Motor neuron (in vitro differentiated cells): ENCODE results near the gene SLC36A3. TPM values are rescaled to one million over a fixed set of nuclear protein-coding genes. Genes with fewer than 3 reads are reported as not detected.
"Not testable (repeated sequence)": the region's sequence is repeated elsewhere in the genome, so short reads cannot be mapped to it uniquely, and the experiment has no call there.

Experiments used
- ATAC-seq, 8 experiments: fragments of 200-7000 bp; cut with Tn5 transposase; replicated peaks in 6 of 8; 2 replicates each; pipeline ENCODE4 v1.8.0; 2021; ENCODE audit warnings: mild to moderate bottlenecking in 8 of 8, moderate library complexity in 8 of 8
- H3K27ac ChIP-seq, 2 donors: fragments of 250-450 bp; sonication (Bioruptor Pico); 2 replicates each; pipeline ENCODE4 v1.9.0; 2021; ENCODE audit warnings: antibody characterized with exemption in 2 of 2, mild to moderate bottlenecking in 2 of 2, moderate library complexity in 1 of 2
- H3K4me1 ChIP-seq, 2 donors: fragments of 250-450 bp; sonication (Bioruptor Pico); replicated peaks in 1 of 2; 2 replicates each; pipeline ENCODE4 v1.6.1; 2021; ENCODE audit warnings: antibody characterized with exemption in 2 of 2, mild to moderate bottlenecking in 2 of 2, moderate library complexity in 1 of 2
- H3K4me3 ChIP-seq, 5 donors: fragments of 250-450 bp; sonication (Bioruptor Pico); 2 replicates each; pipeline ENCODE4 v1.9.0; 2021; ENCODE audit warnings: antibody characterized with exemption in 5 of 5, mild to moderate bottlenecking in 5 of 5, moderate library complexity in 4 of 5
- WGBS, 10 experiments: fragments of 450-650 bp; shearing (Covaris generic); methylation state at CpG; one replicate each; pipeline ENCODE4 v1.0.0; 2022; 5-methylcytosine and 5-hydroxymethylcytosine counted together
- in situ Hi-C, 9 experiments: fragments of 400-800 bp; cut with MboI; loops; one replicate each; pipeline ENCODE4 v1.15.0; 2021; ENCODE audit warnings: low sequenced_read_pairs in 9 of 9, low pct_unique_long_range_greater_than_20kb in 2 of 9; ENCODE audit not compliant: unreplicated experiment in 9 of 9
- total RNA-seq, 8 experiments: library from RNA; unstranded; fragments of 300-600 nt; gene quantifications; 2 replicates each; pipeline versions ENCODE4 v1.2.3 to v1.2.4, GENCODE V29; 2022

Gene SLC36A3
- total RNA-seq, 8 experiments from 2014 or later = 0.05 to 0.40 (median 0.17) TPM; not detected in 2

DNA sequence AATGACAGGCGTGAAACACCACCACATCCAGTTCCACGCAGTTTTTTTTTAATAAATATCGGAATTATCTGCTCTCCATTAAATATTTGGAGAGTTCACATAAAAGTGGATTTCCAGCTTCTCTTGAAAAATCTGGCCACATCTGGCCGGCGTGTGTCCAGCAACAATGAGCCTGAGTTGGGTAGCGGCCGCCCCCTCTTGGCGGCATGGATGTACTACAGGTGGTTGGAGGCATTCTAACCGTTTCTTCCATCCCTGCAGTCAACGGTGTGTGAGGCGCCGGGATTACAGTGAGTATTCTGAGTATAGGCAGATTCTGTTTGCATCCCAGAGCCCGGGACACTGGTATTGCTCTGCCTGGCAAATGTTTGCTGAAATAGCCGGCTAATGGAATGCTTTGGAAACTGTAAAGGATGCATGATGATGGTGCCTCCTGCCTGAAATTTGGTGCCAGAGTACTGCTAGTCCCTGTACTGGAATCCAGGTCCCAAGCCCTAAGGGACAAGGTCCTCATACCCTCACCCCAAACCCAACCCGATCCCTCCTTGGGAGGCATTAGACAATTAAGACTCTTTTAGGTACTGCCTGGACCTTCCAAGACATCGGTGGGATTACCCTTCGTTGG lies 64.2 kb downstream of the SLC36A3 start:
- no peak overlapping the region for H3K27ac ChIP-seq
- WGBS, 10 experiments = 40 to 83% (median 49%) methylated on average over 2 to 15 of the region's 17 CpGs; no CpG with 5 or more reads in 2 of the 10 experiments
- in situ Hi-C loops = no loop called here

DNA sequence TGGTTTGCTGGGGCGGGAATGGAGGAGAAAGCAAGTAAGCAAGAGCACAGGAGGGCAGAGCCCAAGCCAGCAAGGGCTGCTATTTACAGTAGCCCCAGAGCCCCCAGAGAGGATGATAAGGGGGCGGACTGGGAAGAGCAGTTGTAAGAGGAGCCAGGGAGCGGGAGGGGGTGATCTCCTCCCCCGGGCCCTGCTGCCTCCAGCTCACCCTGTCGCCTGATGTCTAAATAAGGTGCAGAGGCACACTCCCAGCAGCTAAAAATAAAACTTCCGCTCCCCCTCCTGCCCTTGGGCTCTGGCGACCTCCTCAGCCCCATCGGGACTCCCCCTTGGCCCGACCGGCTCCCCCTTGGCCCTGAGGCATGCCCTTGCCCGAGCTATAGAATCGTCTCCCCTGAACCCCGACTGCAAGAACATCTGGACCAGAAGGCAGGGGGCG lies 65.2 kb downstream of the SLC36A3 start:
- Histone ChIP-seq H3K27ac (no peak overlapping the region), H3K4me3 (no peak overlapping the region), H3K4me1 (peaks cover 0 to 4% of the 10 kb centered on the region in 2 donors)
- in situ Hi-C loops = no loop called here
- WGBS, 10 experiments = 20 to 80% (median 68%) methylated on average over 1 to 7 of the region's 14 CpGs; no CpG with 5 or more reads in 4 of the 10 experiments
- no peak for ATAC-seq

More for the DNA sequence above, 64.2 kb downstream of the SLC36A3 start:
- peaks cover 0 to 4% of the 10 kb centered on the region in 2 donors for H3K4me1 ChIP-seq
- peak; percentile 45 to 88 (median 72) for ATAC-seq
- no peak overlapping the region for H3K4me3 ChIP-seq

DNA sequence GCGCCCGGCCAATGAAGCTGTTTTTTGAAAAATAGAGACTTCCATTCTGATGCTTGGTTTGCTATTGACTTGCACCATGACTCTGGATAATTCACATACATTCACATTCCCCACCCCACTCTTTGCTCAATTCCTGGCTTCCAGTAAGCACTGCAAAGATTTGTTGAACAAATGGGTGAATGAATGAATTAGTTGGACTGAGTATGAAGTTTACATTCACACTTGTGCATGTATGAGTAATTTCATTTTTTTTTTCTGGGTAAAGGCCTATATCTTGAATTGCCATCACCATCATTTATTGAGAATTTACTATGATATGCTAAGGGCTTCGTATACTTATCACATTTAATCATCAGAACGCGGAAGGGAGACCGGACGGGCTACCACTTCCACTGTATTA lies 65.9 kb downstream of the SLC36A3 start:
- no peak overlapping the region for H3K27ac ChIP-seq
- ATAC-seq = no peak
- in situ Hi-C loops = no loop called here
- H3K4me3 ChIP-seq = no peak overlapping the region
- 65 to 100% (median 88%) methylated on average over 1 to 7 of the region's 7 CpGs; no CpG with 5 or more reads in 2 of the 10 experiments for WGBS, 10 experiments
- peaks cover 0 to 4% of the 10 kb centered on the region in 2 donors for H3K4me1 ChIP-seq

GRCh38 chr5:151236888-151237287 lies 66.7 kb downstream of the SLC36A3 start:
- no peak overlapping the region for H3K27ac ChIP-seq
- 44 to 100% (median 96%) methylated on average over 1 of the region's 1 CpG; no CpG with 5 or more reads in 2 of the 10 experiments for WGBS, 10 experiments
- no peak overlapping the region for H3K4me3 ChIP-seq
- H3K4me1 ChIP-seq = peaks cover 0 to 4% of the 10 kb centered on the region in 2 donors
- in situ Hi-C loops = no loop called here
- no peak for ATAC-seq

DNA sequence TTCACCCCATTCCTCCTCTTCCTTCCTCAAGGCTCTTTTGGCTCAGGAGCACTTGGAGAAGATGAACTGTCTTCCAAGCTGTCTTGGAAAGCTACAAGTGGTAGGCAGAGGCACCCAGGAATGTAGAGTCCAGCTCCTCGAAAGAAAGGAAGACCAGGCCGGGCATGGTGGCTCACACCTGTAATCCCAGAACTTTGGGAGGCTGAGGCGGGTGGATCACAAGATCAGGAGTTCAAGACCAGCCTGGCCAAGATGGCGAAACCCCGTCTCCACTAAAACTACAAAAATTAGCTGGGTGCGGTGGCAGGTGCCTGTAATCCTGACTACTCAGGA lies 68.4 kb downstream of the SLC36A3 start:
- H3K27ac ChIP-seq, ATAC-seq, H3K4me3 ChIP-seq, in situ Hi-C loops, H3K4me1 ChIP-seq: not testable (repeated sequence)
- WGBS, 10 experiments = 84 to 100% (median 100%) methylated on average over 1 to 3 of the region's 6 CpGs; no CpG with 5 or more reads in 7 of the 10 experiments

DNA sequence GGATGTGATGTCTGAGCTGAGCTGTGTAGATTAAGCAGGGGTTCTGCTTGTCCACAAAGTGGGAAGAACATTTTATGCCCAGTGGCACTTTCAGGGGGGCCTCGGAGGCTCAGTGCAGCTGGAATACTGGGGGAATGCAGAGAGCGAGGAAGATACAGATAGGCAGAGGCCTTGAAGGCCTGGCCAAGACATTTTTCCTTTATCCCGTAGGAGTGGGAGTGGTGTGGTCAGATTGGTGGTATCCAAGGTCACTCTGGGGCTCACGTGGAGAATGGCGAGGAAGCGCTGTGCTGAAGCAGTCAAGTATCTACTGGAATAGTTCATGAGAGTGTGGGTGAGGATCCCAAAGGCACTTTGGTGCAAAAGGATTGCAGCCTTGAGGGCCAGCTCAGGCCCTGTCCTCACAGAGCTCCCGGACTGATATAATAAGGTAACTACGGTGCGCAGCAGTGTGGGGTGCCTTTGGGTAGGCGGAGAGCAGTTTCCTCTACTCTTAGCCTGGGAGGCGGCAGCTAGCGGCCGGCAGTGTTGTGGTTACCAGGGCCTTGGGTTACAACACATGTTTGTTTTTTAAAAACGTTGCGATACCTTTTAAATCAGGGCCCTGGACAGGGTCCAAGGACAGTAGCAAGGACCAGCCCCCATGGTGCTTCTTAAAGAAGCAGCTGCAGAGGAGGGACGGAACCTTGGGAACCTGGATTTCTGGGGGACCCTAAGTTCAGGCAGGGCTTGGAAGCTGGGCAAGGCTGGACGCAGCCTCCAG lies 68.9 kb downstream of the SLC36A3 start:
- WGBS, 10 experiments = 53 to 100% (median 84%) methylated on average over 1 to 12 of the region's 17 CpGs; no CpG with 5 or more reads in 2 of the 10 experiments
- no peak overlapping the region for H3K27ac ChIP-seq
- H3K4me3 ChIP-seq = no peak overlapping the region
- in situ Hi-C loops = no loop called here
- H3K4me1 ChIP-seq = peaks cover 0 to 4% of the 10 kb centered on the region in 2 donors
- peak in 2 of 8 experiments; percentile 70 to 76 for ATAC-seq

GRCh38 chr5:151233616-151234085 lies 69.9 kb downstream of the SLC36A3 start:
- Histone ChIP-seq H3K27ac (no peak overlapping the region), H3K4me3 (no peak overlapping the region), H3K4me1 (no peaks in the 10 kb centered on the region)
- in situ Hi-C loops = no loop called here
- no peak for ATAC-seq
- 73 to 100% (median 88%) methylated on average over 1 to 8 of the region's 8 CpGs for WGBS, 10 experiments

GRCh38 chr5:151231359-151231758 lies 72.2 kb downstream of the SLC36A3 start:
- no peak for ATAC-seq
- no peaks in the 10 kb centered on the region for H3K4me1 ChIP-seq
- no peak overlapping the region for H3K27ac ChIP-seq
- no peak overlapping the region for H3K4me3 ChIP-seq
- in situ Hi-C loops = no loop called here

DNA sequence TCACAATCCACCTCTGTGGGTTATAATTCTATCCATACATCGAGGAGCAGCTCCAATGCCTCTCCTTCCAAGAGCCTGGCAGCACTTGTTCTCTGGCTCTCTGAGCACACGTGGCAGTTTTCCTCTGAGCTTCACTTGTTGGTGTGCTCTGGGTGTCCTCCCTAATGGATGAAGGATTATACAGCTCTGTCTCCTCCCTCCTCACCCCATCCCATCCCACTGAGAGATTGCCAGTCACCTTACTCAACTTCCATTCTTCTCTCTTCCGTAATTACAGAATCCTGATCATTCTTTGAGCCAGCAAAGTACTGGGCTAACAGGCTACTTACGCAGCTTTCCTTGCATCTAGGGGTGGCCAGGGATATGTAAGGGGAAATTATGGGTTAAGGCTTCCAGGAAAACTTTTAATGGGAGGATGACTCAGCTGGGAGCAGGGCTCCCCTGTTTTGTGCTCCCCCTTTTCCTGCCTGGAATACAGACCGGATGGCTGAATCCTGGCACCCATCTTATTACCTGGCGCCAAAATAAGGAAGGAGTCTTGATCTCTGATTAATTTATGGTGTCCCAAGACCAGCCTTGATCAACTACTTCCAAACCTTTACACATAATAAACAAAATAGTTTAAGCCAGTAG lies 73.4 kb downstream of the SLC36A3 start:
- Histone ChIP-seq H3K4me3 (no peak overlapping the region), H3K4me1 (no peaks in the 10 kb centered on the region), H3K27ac (no peak overlapping the region)
- WGBS, 10 experiments = 31 to 92% (median 73%) methylated on average over 1 to 5 of the region's 6 CpGs; no CpG with 5 or more reads in 1 of the 10 experiments
- peak in 2 of 8 experiments; percentile 24 to 48 for ATAC-seq
- in situ Hi-C loops = no loop called here

DNA sequence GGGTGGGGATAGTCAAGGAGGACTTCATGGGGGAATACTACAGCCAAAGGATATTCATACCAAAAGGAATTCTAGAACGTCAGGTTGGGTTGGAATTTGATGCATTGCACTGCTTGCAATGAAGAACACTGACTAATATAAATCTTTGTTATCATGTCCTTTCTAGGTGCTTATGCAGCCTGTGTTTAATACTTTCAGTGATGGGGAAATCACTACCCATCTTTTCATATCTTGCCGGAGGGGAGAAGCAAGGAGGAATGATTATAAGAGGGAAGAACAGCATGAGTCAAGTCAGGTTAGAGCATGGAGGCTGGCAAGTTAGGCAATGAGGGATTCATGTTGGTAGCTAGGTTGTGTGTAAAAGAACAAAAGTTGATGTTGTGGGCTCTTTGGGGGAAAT lies 74.6 kb downstream of the SLC36A3 start:
- Histone ChIP-seq H3K4me1 (no peaks in the 10 kb centered on the region), H3K27ac (no peak overlapping the region), H3K4me3 (no peak overlapping the region)
- in situ Hi-C loops = no loop called here
- ATAC-seq = no peak
- 50 to 100% (median 75%) methylated on average over 1 to 2 of the region's 2 CpGs; no CpG with 5 or more reads in 2 of the 10 experiments for WGBS, 10 experiments

DNA sequence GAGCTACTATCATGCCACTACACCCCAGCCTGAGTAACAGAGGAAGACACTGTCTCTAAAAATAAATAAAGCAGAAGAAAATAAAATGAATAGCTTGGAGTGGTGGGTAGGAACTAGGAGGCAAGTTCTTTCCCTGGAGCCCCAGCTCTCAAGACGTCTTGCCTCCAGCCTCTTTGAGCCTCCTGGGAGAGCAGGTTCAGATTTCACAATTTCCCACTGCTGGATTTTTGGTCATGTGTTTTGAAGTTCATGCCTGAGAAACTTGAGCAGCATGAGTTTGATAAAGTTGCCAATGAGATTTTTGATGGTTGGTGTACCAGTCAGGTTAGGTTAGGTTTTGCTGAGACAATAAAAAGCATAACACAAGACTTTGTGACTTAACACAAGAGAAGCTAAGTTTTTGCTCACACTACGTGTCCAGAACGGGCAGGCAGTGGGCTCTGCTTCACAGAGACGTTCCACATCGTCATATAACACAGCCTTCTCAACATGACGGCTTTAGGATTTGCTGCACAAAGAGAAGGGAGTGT lies 75.6 kb downstream of the SLC36A3 start:
- Histone ChIP-seq H3K4me1 (no peaks in the 10 kb centered on the region), H3K27ac (no peak overlapping the region), H3K4me3 (no peak overlapping the region)
- in situ Hi-C loops = no loop called here
- 33 to 82% (median 57%) methylated on average over 1 to 6 of the region's 6 CpGs; no CpG with 5 or more reads in 2 of the 10 experiments for WGBS, 10 experiments
- ATAC-seq = no peak
